ENCODE data around the gene ADAM10.

The ADAM10 gene

GRCh38 chr15:58583171-58583908 is 166.2 kb downstream of the ADAM10 start:
- no peak for DNase-seq (ENCODE audit: low spot score)
- WGBS, 2 donors (ENCODE audit: extremely low coverage in 2 of 2, insufficient read length in 2 of 2, insufficient replicate concordance in 1 of 2) = no CpG with 5 or more reads among the region's 3 CpGs
- H3K79me1 ChIP-seq (ENCODE audit: low read depth, low read length) = no peaks in the 10 kb centered on the region
- no peaks in the 10 kb centered on the region for H3K9me3 ChIP-seq (replicated peaks in 1 of 2; ENCODE audit: control insufficient read depth in 2 of 2, insufficient read depth in 1 of 2, low read depth in 1 of 2, low read length in 2 of 2)
- H3K9ac ChIP-seq (ENCODE audit: low read depth, low read length, poor library complexity) = no peak overlapping the region
- no peak overlapping the region for H2BK120ac ChIP-seq (ENCODE audit: low read depth, low read length)
- H2BK12ac ChIP-seq (ENCODE audit: low read length) = no peak overlapping the region
- no peak overlapping the region for H3K4me2 ChIP-seq (ENCODE audit: insufficient read depth, low read length, poor library complexity, severe bottlenecking)
- H4K91ac ChIP-seq (ENCODE audit: low read depth, low read length, poor library complexity) = no peak overlapping the region
- H2AK5ac ChIP-seq (ENCODE audit: low read depth, low read length) = no peak overlapping the region
- H2BK15ac ChIP-seq (ENCODE audit: low read length) = no peak overlapping the region
- no peak overlapping the region for H3K14ac ChIP-seq (ENCODE audit: low read length)
- no peaks in the 10 kb centered on the region for H3K36me3 ChIP-seq (replicated peaks in 1 of 2; ENCODE audit: control insufficient read depth in 2 of 2, insufficient read depth in 2 of 2, low read length in 2 of 2)
- H3K27ac ChIP-seq (replicated peaks; ENCODE audit: low read length) = no peak overlapping the region
- no peak overlapping the region for H3K4ac ChIP-seq (ENCODE audit: low read length)
- no peak overlapping the region for H3K18ac ChIP-seq (ENCODE audit: low read length)
- no peak overlapping the region for H2AFZ ChIP-seq (ENCODE audit: low read length)
- H4K8ac ChIP-seq (ENCODE audit: low read depth, low read length) = no peak overlapping the region
- H3K23ac ChIP-seq (ENCODE audit: low read depth, low read length, poor library complexity) = no peak overlapping the region
- no peak overlapping the region for H3K4me3 ChIP-seq (ENCODE audit: low read length in 2 of 2)
- H3K27me3 ChIP-seq (ENCODE audit: control insufficient read depth in 3 of 3, insufficient read depth in 3 of 3, low read depth in 1 of 3, low read length in 3 of 3) = no peaks in the 10 kb centered on the region
- peaks cover 0 to 2% of the 10 kb centered on the region in 2 donors for H3K4me1 ChIP-seq (ENCODE audit: control insufficient read depth in 2 of 2, insufficient read depth in 1 of 2, low read depth in 1 of 2, low read length in 2 of 2)
- no peak overlapping the region for H2BK5ac ChIP-seq (ENCODE audit: low read length)

GRCh38 chr15:58582160-58582559 is 167.3 kb downstream of the ADAM10 start:
- H2BK5ac ChIP-seq (ENCODE audit: low read length) = no peak overlapping the region
- no peak overlapping the region for H3K4me3 ChIP-seq (ENCODE audit: low read length in 2 of 2)
- H4K8ac ChIP-seq (ENCODE audit: low read depth, low read length) = no peak overlapping the region
- H3K9me3 ChIP-seq (replicated peaks in 1 of 2; ENCODE audit: control insufficient read depth in 2 of 2, insufficient read depth in 1 of 2, low read depth in 1 of 2, low read length in 2 of 2) = no peaks in the 10 kb centered on the region
- H3K4me1 ChIP-seq (ENCODE audit: control insufficient read depth in 2 of 2, insufficient read depth in 1 of 2, low read depth in 1 of 2, low read length in 2 of 2) = peaks cover 0 to 2% of the 10 kb centered on the region in 2 donors
- no peak overlapping the region for H2BK15ac ChIP-seq (ENCODE audit: low read length)
- H4K91ac ChIP-seq (ENCODE audit: low read depth, low read length, poor library complexity) = no peak overlapping the region
- DNase-seq (ENCODE audit: low spot score) = no peak
- H3K79me1 ChIP-seq (ENCODE audit: low read depth, low read length) = no peaks in the 10 kb centered on the region
- no peak overlapping the region for H3K14ac ChIP-seq (ENCODE audit: low read length)
- no CpG with 5 or more reads among the region's 3 CpGs for WGBS, 2 donors (ENCODE audit: extremely low coverage in 2 of 2, insufficient read length in 2 of 2, insufficient replicate concordance in 1 of 2)
- no peaks in the 10 kb centered on the region for H3K27me3 ChIP-seq (ENCODE audit: control insufficient read depth in 3 of 3, insufficient read depth in 3 of 3, low read depth in 1 of 3, low read length in 3 of 3)
- no peak overlapping the region for H3K27ac ChIP-seq (replicated peaks; ENCODE audit: low read length)
- H3K18ac ChIP-seq (ENCODE audit: low read length) = no peak overlapping the region
- no peak overlapping the region for H3K4ac ChIP-seq (ENCODE audit: low read length)
- no peak overlapping the region for H2AK5ac ChIP-seq (ENCODE audit: low read depth, low read length)
- no peak overlapping the region for H2BK120ac ChIP-seq (ENCODE audit: low read depth, low read length)
- H3K36me3 ChIP-seq (replicated peaks in 1 of 2; ENCODE audit: control insufficient read depth in 2 of 2, insufficient read depth in 2 of 2, low read length in 2 of 2) = no peaks in the 10 kb centered on the region
- H2AFZ ChIP-seq (ENCODE audit: low read length) = no peak overlapping the region
- no peak overlapping the region for H2BK12ac ChIP-seq (ENCODE audit: low read length)
- no peak overlapping the region for H3K4me2 ChIP-seq (ENCODE audit: insufficient read depth, low read length, poor library complexity, severe bottlenecking)
- no peak overlapping the region for H3K23ac ChIP-seq (ENCODE audit: low read depth, low read length, poor library complexity)
- no peak overlapping the region for H3K9ac ChIP-seq (ENCODE audit: low read depth, low read length, poor library complexity)

GRCh38 chr15:58576657-58577056 is 172.8 kb downstream of the ADAM10 start:
- Histone ChIP-seq H3K14ac (ENCODE audit: low read length) (no peak overlapping the region), H3K27ac (replicated peaks; ENCODE audit: low read length) (no peak overlapping the region), H2BK120ac (ENCODE audit: low read depth, low read length) (no peak overlapping the region), H3K79me1 (ENCODE audit: low read depth, low read length) (no peaks in the 10 kb centered on the region), H3K18ac (ENCODE audit: low read length) (no peak overlapping the region), H3K36me3 (replicated peaks in 1 of 2; ENCODE audit: control insufficient read depth in 2 of 2, insufficient read depth in 2 of 2, low read length in 2 of 2) (no peaks in the 10 kb centered on the region), H3K9me3 (replicated peaks in 1 of 2; ENCODE audit: control insufficient read depth in 2 of 2, insufficient read depth in 1 of 2, low read depth in 1 of 2, low read length in 2 of 2) (no peaks in the 10 kb centered on the region), H2BK5ac (ENCODE audit: low read length) (no peak overlapping the region), H3K4me1 (ENCODE audit: control insufficient read depth in 2 of 2, insufficient read depth in 1 of 2, low read depth in 1 of 2, low read length in 2 of 2) (peaks cover under 1 to 2% of the 10 kb centered on the region in 2 donors), H3K4ac (ENCODE audit: low read length) (no peak overlapping the region), H2AK5ac (ENCODE audit: low read depth, low read length) (no peak overlapping the region), H3K4me3 (ENCODE audit: low read length in 2 of 2) (no peak overlapping the region), H4K8ac (ENCODE audit: low read depth, low read length) (no peak overlapping the region), H4K91ac (ENCODE audit: low read depth, low read length, poor library complexity) (no peak overlapping the region), H2BK15ac (ENCODE audit: low read length) (no peak overlapping the region), H3K4me2 (ENCODE audit: insufficient read depth, low read length, poor library complexity, severe bottlenecking) (no peak overlapping the region), H2AFZ (ENCODE audit: low read length) (no peak overlapping the region), H3K23ac (ENCODE audit: low read depth, low read length, poor library complexity) (no peak overlapping the region), H2BK12ac (ENCODE audit: low read length) (no peak overlapping the region), H3K27me3 (ENCODE audit: control insufficient read depth in 3 of 3, insufficient read depth in 3 of 3, low read depth in 1 of 3, low read length in 3 of 3) (no peaks in the 10 kb centered on the region), H3K9ac (ENCODE audit: low read depth, low read length, poor library complexity) (no peak overlapping the region)
- no peak for DNase-seq (ENCODE audit: low spot score)

GRCh38 chr15:58575045-58575786 is 174.3 kb downstream of the ADAM10 start:
- H2BK15ac ChIP-seq (ENCODE audit: low read length) = no peak overlapping the region
- H3K27ac ChIP-seq (replicated peaks; ENCODE audit: low read length) = no peak overlapping the region
- no peak overlapping the region for H2AK5ac ChIP-seq (ENCODE audit: low read depth, low read length)
- H2BK12ac ChIP-seq (ENCODE audit: low read length) = no peak overlapping the region
- no peak overlapping the region for H2BK120ac ChIP-seq (ENCODE audit: low read depth, low read length)
- WGBS, 2 donors (ENCODE audit: extremely low coverage in 2 of 2, insufficient read length in 2 of 2, insufficient replicate concordance in 1 of 2) = no CpG with 5 or more reads among the region's 14 CpGs
- H3K4me3 ChIP-seq (ENCODE audit: low read length in 2 of 2) = no peak overlapping the region
- no peak overlapping the region for H3K4ac ChIP-seq (ENCODE audit: low read length)
- H3K4me2 ChIP-seq (ENCODE audit: insufficient read depth, low read length, poor library complexity, severe bottlenecking) = no peak overlapping the region
- H3K23ac ChIP-seq (ENCODE audit: low read depth, low read length, poor library complexity) = no peak overlapping the region
- H3K14ac ChIP-seq (ENCODE audit: low read length) = no peak overlapping the region
- no peak overlapping the region for H4K91ac ChIP-seq (ENCODE audit: low read depth, low read length, poor library complexity)
- H3K27me3 ChIP-seq (ENCODE audit: control insufficient read depth in 3 of 3, insufficient read depth in 3 of 3, low read depth in 1 of 3, low read length in 3 of 3) = peaks cover 0 to 2% (median 0%) of the 10 kb centered on the region in 3 experiments
- H2AFZ ChIP-seq (ENCODE audit: low read length) = no peak overlapping the region
- no peaks in the 10 kb centered on the region for H3K36me3 ChIP-seq (replicated peaks in 1 of 2; ENCODE audit: control insufficient read depth in 2 of 2, insufficient read depth in 2 of 2, low read length in 2 of 2)
- H2BK5ac ChIP-seq (ENCODE audit: low read length) = no peak overlapping the region
- no peak overlapping the region for H3K18ac ChIP-seq (ENCODE audit: low read length)
- H3K9ac ChIP-seq (ENCODE audit: low read depth, low read length, poor library complexity) = no peak overlapping the region
- no peak for DNase-seq (ENCODE audit: low spot score)
- no peak overlapping the region for H4K8ac ChIP-seq (ENCODE audit: low read depth, low read length)
- peaks cover 0 to 2% of the 10 kb centered on the region in 2 donors for H3K9me3 ChIP-seq (replicated peaks in 1 of 2; ENCODE audit: control insufficient read depth in 2 of 2, insufficient read depth in 1 of 2, low read depth in 1 of 2, low read length in 2 of 2)
- H3K79me1 ChIP-seq (ENCODE audit: low read depth, low read length) = no peaks in the 10 kb centered on the region
- H3K4me1 ChIP-seq (ENCODE audit: control insufficient read depth in 2 of 2, insufficient read depth in 1 of 2, low read depth in 1 of 2, low read length in 2 of 2) = peaks cover 2% of the 10 kb centered on the region in 2 donors
